ENCODE measurements around the gene TUBB4A.
A peak's percentile ranks its signal among the peaks of the same experiment; 100 is the strongest.
"Not testable (repeated sequence)": the region's sequence is repeated elsewhere in the genome, so short reads cannot be mapped to it uniquely, and the experiment has no call there.

The TUBB4A gene

DNA sequence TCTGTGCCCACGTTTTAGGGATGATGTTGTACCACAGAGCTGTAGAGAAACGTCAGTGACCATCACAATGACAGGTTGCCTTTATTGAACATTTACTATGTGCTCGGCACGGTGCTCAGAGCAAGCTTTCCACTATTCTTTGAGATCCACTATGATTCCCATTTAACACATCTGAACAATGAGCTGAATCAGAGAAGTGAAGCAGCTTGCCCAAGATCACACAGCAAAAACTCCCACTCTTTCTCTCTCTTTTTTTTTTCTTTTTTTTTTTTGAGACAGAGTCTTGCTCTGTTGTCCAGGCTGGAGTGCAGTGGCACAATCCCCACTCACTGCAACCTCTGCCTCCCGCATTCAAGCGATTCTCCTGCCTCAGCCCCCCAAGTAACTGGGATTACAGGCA, 20.6 kb upstream of the TUBB4A start:
- FAIRE-seq: no peak

DNA sequence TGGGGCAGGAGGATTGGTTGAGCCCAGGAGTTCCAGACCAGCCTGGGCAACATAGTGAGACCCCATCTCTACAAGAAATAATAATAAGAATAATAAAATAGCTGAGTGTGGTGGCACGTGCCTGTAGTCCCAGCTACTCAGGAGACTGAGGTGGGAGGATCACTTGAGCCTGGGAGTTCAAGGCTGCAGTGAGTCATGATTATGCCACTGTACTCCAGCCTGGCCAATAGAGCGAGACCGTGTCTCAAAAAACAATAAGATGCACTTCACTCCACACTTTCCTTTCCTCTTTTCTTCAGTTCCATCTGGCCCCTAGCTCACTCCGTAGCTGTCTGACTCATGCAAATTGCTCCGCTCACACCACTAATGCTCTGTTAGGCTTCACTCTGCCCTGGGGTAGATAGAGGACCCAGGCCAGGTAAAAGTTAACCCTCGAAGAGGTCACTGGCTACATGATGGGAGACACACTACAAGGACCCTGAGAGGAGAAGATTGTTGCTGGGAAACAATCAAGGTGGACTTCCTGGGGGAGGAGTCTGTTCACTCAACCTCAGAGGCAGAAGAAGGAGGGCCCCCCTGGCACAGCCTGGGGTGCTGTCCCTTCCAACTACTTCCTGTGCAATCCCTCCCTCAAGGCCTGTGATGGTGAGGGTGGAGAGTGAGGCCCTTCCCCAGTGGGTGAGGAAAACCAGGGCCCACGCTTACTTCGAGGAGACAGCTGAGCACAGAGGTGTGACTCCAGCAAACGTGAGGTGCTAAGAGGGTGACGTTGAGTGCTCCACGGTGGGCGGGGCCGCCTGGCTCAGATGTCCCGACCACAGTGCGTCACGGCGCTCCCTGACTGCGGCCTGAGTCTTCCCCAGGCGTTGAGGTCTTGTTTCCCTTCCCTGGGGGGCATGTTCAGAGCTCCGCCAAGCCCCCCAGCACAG, 19.9 kb upstream of the TUBB4A start:
- no peak for FAIRE-seq

GRCh38 chr19:6519289-6519688, 17.2 kb upstream of the TUBB4A start:
- no peak for FAIRE-seq

DNA sequence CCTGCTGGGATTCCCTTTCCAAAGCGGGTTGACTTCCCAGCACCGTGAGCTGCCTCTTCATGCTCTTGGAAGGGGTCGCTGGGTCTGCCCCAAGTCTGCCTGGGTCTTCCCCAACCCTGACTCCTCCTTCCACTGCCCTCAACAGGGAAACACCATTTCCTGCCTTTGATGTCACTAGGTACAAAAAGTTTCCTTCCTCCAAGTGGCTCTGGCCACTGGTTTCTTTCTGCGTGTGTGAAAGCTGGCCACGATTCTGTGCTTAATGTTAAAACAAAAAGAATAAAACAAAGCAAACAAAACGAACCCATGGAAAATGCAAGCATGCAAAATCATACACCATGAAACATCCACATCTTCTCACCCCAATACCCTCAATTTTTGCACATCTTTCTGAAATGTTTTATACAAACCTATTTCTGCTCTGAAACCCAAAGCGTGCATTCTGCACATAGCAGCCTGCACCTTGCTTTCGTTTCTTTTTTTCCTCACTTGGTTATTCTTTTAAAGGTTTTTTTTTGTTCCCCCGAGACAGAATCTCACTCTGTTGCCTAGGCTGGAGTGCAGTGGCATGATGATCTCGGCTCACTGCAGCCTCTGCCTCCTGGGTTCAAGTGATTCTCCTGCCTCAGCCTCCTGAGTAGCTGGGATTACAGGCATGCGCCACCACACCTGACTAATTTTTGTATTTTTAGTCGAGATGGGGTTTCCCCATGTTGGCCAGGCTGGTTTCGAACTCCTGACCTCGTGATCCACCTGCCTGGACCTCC, 16.2 kb upstream of the TUBB4A start:
- FAIRE-seq: no peak

DNA sequence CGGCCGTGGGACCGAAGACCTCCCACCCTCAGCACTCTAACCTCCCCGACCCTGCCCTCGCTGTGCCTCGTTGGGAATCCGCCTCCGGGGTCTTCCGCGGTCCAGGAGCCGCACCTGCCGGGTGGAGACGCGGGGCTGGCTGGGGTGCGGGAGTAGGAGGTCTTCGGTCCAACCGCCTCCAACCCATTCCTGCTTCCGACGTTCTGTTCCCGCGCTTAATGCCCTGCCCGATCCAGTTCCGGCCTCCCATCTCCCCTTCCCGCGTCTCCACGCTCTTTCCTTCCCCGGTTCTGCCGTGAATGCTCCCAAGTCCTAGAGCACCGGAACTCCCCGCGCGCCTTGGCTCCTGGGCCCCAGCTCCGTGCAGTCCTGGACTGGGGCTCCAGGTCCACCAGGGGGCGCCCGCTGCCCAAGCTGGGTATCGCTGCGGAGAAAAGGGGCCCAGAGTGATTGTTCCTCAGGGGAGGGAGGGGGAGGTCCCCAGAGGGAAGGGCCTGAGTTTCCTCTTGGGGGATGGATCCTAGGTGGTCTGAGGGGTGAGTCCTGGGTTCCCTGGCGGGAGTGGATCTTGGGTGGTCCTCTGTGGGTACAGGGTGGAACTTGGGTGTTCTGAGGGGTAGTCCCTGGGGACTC, 14.7 kb upstream of the TUBB4A start:
- FAIRE-seq: no peak

GRCh38 chr19:6516018-6516658, 14.0 kb upstream of the TUBB4A start:
- FAIRE-seq: peak; percentile 95

DNA sequence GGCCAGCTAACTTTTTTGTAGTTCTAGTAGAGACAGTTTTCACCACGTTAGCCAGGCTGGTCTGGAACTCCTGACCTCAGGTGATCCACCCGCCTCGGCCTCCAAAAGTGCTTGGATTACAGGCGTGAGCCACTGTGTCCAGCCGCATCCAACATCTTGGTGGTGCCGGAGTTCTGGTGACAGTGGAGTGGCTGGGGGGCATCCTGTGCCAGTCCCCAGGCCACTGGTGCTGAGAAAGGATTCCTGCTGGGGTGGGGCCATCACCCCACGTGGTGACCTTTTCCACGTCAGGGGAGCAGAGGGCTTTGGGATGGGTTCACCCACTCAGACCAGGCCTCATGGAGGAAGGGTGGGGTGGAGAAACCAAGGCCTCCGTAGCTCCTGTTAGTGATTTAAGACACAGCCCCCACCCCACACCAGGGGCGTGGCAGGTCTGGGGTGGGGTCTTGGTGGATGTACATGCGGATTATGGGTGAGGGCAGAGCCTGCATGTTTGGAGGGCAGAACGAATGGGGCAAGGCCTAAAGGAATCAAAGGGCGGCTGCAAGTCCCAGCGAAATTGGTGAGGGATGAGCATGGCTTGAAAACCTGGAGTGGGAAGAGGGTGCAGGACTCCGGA, 12.9 kb upstream of the TUBB4A start:
- FAIRE-seq: no peak

- no peak for FAIRE-seq
Observed at GRCh38 chr19:6514089-6514488, 12.0 kb upstream of the TUBB4A start.

- FAIRE-seq: no peak
Observed at GRCh38 chr19:6510618-6511017, 8.5 kb upstream of the TUBB4A start.

- FAIRE-seq: no peak
Observed at GRCh38 chr19:6509118-6509971, 7.2 kb upstream of the TUBB4A start.

- not testable (repeated sequence) for FAIRE-seq
Observed at GRCh38 chr19:6508028-6508771, 6.1 kb upstream of the TUBB4A start.

- FAIRE-seq: no peak
Observed at GRCh38 chr19:6503407-6504201, 1.5 kb upstream of the TUBB4A start.

DNA sequence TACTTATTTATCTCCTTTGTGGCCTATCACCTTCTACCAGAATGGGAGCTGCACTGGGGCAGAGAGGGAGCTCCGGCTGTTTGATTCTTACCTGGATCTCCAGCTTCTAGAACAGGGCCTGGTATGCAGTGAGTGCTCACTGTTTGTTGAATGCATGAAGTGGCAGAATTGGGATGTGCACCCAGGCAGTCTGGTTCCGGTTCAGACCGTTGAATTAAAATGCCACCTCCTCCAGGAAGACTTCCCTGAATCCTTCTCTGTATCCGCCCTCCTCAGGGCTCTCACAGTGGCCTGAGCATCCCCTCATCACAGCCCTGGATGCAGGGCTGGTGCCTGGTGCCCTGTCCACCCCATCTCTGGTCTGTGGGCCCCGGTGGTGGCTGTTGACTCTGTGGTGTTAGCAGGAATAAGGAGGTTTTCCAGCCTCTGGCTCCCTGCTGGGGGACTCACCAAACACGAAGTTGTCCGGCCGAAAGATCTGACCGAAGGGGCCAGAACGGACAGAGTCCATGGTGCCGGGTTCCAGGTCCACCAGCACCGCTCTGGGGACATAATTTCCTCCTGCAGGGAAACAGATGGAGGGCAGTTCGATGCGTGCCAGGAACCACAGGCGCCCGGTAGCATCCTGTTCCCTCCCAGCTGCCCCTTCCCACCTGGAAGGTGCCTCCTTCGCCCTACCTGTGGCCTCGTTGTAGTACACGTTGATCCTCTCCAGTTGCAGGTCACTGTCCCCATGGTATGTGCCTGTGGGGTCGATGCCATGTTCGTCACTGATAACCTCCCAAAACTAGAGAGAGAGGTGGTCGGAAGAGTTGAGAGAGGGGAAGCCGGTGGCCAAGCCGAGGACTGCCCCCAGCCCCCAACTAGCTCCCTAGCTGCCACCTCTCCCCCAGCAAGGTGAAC, 1.0 kb downstream of the TUBB4A start:
- FAIRE-seq: no peak

GRCh38 chr19:6499052-6499790, 2.9 kb downstream of the TUBB4A start:
- no peak for FAIRE-seq

DNA sequence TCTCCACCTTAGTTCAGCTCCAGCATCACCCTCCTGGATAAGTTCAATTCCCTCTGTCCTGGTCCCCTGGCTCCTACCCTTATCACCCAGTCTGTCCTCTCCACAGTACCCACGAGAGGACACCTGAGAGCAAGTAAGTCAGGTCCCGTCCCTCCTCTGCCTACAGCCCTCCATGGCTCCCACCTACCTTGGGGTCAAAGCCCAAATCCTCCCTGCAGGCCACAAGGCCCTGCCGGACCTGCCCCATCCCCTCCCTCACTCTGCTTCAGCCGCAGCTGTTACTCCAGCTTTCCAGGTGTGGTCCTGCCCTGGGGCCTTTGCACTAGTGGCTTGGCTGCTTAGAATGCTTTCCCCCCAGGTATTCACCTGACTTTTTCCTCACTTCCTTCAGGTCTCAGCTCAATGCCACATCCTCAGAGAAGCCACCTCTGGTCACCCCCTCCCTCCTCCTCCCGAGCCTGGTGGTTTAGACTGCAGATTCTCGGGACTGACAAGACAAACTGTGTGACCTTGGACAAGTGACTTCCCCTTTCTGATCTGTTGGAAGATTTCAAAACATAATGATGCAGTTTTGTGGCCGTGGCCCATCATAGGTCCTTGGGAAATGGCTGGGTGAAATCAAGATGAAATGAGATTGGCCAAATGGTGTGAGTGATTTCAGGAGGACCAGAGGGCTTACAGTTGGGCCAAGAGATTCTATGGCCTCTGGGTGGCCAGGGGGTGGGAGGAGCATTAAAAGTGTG, 3.6 kb downstream of the TUBB4A start:
- no peak for FAIRE-seq

DNA sequence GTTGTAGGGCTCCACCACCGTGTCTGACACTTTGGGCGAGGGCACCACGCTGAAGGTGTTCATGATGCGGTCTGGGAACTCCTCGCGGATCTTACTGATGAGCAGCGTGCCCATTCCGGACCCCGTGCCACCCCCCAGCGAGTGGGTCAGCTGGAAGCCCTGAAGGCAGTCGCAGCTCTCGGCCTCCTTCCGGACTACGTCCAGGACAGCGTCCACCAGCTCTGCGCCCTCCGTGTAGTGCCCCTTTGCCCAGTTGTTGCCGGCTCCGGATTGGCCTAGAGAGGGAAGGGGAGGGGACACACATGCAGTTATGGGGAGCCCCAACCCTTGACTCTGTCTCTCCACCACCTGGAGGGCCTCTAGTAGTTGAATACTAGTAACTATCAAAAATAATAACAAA, 6.2 kb downstream of the TUBB4A start:
- FAIRE-seq: no peak

DNA sequence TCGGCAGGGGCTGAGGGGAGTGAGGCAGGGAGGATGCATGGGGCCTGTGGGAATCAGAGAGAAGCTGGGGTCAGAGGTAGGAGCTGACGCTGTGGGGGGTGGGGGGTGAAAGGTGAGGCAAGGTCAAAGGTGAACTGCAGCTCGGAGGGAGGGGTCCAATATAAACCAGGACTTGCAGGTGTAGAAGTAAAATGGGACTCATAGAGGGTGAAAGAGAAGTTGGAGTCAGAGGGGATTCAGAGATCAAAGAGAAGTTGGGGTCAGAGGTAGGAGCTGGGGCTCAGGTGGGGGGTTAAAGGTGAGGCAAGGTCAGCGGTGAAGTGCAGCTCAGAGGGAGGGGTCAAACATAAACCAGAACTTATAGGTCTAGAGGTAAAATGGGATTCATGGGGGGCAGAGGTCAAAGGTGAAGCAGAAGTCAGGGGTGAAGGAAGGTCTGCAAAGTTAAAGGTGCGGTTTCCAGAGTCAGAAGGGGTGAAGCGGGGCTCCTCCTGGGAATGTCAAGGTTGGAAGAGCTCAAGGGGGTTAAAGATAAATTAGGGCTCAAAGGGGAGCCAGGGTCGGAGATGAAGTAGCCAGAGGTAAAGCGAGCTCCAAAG, 7.6 kb downstream of the TUBB4A start:
- FAIRE-seq: no peak

All from TTC549 (cell line).